Choroid plexus epithelial cell (primary cell): Measurements from ENCODE around the gene TPK1.

Experiments used
- DNase-seq: peaks from one replicate; pipeline ENCODE4 v3.0.0-alpha.2; 2010; ENCODE audit warnings: low read depth
- H3K4me3 ChIP-seq: 2 replicates; pipeline ENCODE4 v1.5.1; 2011; ENCODE audit warnings: low read depth, mild to moderate bottlenecking, control low read depth, low read length, moderate library complexity
- TF ChIP-seq, protein P1 (sequence below): conservative IDR thresholded peaks from 2 replicates; pipeline ENCODE4 v1.5.1; 2011; ENCODE audit warnings: low read depth, mild to moderate bottlenecking, control low read depth, inconsistent platforms, low read length, moderate library complexity

TPK1 gene

GRCh38 chr7:144824360-144824759, 11.5 kb downstream of the TPK1 start:
- TF ChIP-seq, protein P1, sequence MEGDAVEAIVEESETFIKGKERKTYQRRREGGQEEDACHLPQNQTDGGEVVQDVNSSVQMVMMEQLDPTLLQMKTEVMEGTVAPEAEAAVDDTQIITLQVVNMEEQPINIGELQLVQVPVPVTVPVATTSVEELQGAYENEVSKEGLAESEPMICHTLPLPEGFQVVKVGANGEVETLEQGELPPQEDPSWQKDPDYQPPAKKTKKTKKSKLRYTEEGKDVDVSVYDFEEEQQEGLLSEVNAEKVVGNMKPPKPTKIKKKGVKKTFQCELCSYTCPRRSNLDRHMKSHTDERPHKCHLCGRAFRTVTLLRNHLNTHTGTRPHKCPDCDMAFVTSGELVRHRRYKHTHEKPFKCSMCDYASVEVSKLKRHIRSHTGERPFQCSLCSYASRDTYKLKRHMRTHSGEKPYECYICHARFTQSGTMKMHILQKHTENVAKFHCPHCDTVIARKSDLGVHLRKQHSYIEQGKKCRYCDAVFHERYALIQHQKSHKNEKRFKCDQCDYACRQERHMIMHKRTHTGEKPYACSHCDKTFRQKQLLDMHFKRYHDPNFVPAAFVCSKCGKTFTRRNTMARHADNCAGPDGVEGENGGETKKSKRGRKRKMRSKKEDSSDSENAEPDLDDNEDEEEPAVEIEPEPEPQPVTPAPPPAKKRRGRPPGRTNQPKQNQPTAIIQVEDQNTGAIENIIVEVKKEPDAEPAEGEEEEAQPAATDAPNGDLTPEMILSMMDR = no peak
- peak; percentile 89 for DNase-seq
- no peak overlapping the region for H3K4me3 ChIP-seq

DNA sequence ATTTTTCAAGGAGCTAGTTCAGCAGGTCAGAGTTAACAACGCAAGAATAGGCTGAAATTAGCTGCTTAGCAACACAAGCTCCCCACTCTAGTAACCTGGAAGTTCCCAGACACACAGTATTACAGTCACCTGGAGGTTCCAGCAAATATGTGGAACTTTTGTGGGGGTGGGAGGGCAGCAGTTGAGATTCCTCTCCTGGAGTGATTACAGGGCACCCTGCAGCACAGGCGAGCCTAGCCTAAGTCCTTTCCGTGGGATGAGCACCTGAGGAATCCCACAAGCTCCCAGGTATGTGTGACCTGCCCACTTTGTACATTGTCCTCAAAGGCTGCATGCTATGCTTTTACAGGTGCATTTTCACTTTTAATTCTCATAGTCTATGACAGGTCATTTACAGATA, 13.6 kb downstream of the TPK1 start:
- TF ChIP-seq, protein P1 = no peak
- no peak for DNase-seq
- no peak overlapping the region for H3K4me3 ChIP-seq

- DNase-seq = no peak
- H3K4me3 ChIP-seq = no peak overlapping the region
These were observed 14.8 kb downstream of the TPK1 start for GRCh38 chr7:144821067-144821466.

DNA sequence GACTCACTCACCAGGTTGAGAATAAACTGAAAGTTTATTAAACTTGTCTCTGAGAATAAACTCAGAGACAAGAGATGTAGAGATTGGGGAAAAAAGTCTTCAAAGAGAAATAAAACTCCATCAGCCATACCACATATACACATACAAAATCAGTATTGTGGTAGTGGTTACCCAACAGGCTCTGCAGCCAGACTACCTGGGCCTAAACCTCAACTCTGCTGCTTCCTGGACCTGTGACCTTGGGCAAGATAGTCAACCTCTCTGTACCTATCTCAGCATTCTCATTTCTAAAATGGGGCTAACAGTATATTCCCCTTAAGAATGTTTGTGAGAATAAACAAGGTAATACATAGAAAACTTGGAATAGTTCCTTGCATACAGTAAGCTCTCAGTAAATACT, 15.3 kb downstream of the TPK1 start:
- TF ChIP-seq, protein P1 = no peak
- H3K4me3 ChIP-seq = no peak overlapping the region

More at GRCh38 chr7:144821067-144821466, 14.8 kb downstream of the TPK1 start:
- TF ChIP-seq, protein P1 = no peak

GRCh38 chr7:144819566-144819965, 16.3 kb downstream of the TPK1 start:
- TF ChIP-seq, protein P1 = no peak
- no peak for DNase-seq
- H3K4me3 ChIP-seq = no peak overlapping the region

More for the DNA sequence above, 15.3 kb downstream of the TPK1 start:
- no peak for DNase-seq

DNA sequence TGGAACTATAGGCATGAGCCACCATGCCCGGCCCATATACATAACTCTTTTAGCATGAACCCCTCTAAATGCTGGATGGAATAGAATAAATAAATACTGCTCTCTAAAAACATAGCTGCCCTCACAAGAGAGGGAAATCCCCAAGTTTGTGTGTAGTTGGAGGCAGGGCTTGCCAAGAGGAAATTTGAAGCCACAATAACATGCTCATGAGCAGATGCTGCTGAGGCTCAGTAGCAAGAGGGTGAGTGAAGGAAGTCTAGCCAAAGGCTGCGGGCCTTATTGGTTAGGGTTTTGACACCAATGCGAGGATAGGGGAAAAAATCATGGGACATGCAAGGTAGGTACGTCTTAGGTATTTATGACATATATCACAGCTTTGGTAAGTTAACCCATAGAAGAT, 17.3 kb downstream of the TPK1 start:
- DNase-seq = peak; percentile 85

DNA sequence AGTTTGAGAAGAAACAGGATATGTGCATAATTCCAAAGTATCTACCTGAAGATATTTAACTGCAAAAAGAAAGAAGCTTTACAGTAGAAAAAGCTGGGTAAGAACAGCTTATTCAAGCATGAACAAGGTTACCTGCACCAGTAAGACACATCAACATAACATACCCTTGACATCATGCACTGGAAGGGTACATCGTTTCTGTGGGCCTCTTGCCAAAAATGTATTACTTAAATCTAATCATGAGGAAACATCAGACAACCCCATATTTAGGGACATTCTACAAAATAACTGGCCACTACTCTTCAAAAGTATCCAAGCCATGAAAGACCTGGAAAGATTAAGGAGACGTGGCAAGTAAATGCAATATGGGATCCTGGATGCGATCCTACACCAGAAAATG, 18.9 kb downstream of the TPK1 start:
- no peak for DNase-seq
- H3K4me3 ChIP-seq = no peak overlapping the region
- TF ChIP-seq, protein P1 = no peak

More for the DNA sequence above, 17.3 kb downstream of the TPK1 start:
- TF ChIP-seq, protein P1 = no peak
- no peak overlapping the region for H3K4me3 ChIP-seq
